Suprapubic skin (tissue), 4 donors: ENCODE measurements around the gene IGSF5. TPM values are rescaled to one million over a fixed set of nuclear protein-coding genes. Genes with fewer than 3 reads are reported as not detected.

Experiments used
- DNase-seq, 2 donors: peaks; one replicate each; pipeline ENCODE4 v3.0.0-alpha.2; 2019; ENCODE audit warnings: low spot score in 2 of 2
- H3K27ac ChIP-seq: fragments of 200-600 bp; sonication (generic); one replicate; pipeline ENCODE4 v1.5.1; 2019
- H3K27me3 ChIP-seq: fragments of 200-600 bp; sonication (generic); one replicate; pipeline ENCODE4 v1.5.1; 2019
- H3K36me3 ChIP-seq: fragments of 200-600 bp; sonication (generic); one replicate; pipeline ENCODE4 v1.5.1; 2019
- H3K4me1 ChIP-seq: fragments of 200-600 bp; sonication (generic); one replicate; pipeline ENCODE4 v1.5.1; 2019
- H3K4me3 ChIP-seq: fragments of 200-600 bp; sonication (generic); one replicate; pipeline ENCODE4 v1.5.1; 2019; ENCODE audit warnings: mild to moderate bottlenecking
- H3K9me3 ChIP-seq: fragments of 200-600 bp; sonication (generic); one replicate; pipeline ENCODE4 v1.5.1; 2019
- EP300 ChIP-seq: sonication (generic); formaldehyde crosslinking; IDR thresholded peaks from one replicate; pipeline ENCODE4 v1.6.1; 2017; ENCODE audit warnings: antibody characterized with exemption
- POLR2A ChIP-seq, 2 donors: fragments of 450-650 bp; IDR thresholded peaks; one replicate each; pipeline ENCODE4 v1.6.1; 2017; ENCODE audit warnings: antibody characterized with exemption in 2 of 2, mild to moderate bottlenecking in 2 of 2, moderate library complexity in 2 of 2
- POLR2AphosphoS5 ChIP-seq, 3 donors: sonication (generic); formaldehyde crosslinking; IDR thresholded peaks; one replicate each; pipeline ENCODE4 v1.6.1; 2017; ENCODE audit warnings: antibody characterized with exemption in 3 of 3
- WGBS: methylation state at CpG from one replicate; pipeline ENCODE4 v1.1.5; 2018; 5-methylcytosine and 5-hydroxymethylcytosine counted together
- total RNA-seq, 4 donors: library from RNA; depleted of rRNA; stranded (reverse); fragments of >200 nt; gene quantifications; one replicate each; pipeline ENCODE4 v1.1.0, GENCODE V29; 2016
- TF ChIP-seq, protein P1 (sequence below), 2 donors: fragments of 200-600 bp in 1 of 2; fragments of 450-650 bp in 1 of 2; sonication (generic) in 1 of 2; IDR thresholded peaks; one replicate each; pipeline ENCODE4 v1.5.1; 2016 to 2019; ENCODE audit warnings: antibody characterized with exemption in 2 of 2, mild to moderate bottlenecking in 1 of 2, moderate library complexity in 1 of 2

IGSF5 gene
- total RNA-seq, 4 donors from 2014 or later = 0.95 to 1.0 TPM; not detected in 2

DNA sequence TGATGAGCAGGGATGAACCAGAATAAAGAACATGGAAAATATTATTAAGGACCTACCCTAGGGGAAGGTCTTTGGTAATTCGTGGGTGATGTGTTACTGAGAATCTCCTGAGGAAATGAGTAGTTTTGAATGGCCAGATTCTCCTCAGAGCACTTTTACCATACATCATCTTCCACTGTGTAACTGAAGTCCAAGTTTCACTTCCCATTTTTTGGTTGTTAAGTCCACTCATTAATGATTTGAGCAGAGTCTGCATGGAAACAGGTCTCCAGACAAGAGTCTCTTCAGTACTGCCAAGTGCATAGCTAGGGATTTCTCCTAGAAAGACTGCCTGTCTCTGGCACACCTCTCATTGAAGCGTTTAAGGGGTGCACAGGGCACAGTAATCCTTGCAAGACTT, 73.6 kb downstream of the IGSF5 start:
- Histone ChIP-seq H3K36me3 (no peaks in the 10 kb centered on the region), H3K27me3 (no peaks in the 10 kb centered on the region), H3K27ac (no peak overlapping the region), H3K4me3 (no peak overlapping the region), H3K9me3 (no peaks in the 10 kb centered on the region), H3K4me1 (no peaks in the 10 kb centered on the region)
- 72% methylated on average over 2 of the region's 2 CpGs for WGBS
- TF ChIP-seq, protein P1, sequence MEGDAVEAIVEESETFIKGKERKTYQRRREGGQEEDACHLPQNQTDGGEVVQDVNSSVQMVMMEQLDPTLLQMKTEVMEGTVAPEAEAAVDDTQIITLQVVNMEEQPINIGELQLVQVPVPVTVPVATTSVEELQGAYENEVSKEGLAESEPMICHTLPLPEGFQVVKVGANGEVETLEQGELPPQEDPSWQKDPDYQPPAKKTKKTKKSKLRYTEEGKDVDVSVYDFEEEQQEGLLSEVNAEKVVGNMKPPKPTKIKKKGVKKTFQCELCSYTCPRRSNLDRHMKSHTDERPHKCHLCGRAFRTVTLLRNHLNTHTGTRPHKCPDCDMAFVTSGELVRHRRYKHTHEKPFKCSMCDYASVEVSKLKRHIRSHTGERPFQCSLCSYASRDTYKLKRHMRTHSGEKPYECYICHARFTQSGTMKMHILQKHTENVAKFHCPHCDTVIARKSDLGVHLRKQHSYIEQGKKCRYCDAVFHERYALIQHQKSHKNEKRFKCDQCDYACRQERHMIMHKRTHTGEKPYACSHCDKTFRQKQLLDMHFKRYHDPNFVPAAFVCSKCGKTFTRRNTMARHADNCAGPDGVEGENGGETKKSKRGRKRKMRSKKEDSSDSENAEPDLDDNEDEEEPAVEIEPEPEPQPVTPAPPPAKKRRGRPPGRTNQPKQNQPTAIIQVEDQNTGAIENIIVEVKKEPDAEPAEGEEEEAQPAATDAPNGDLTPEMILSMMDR (IDR thresholded peaks at IDR 0.05) = no peak
- TF ChIP-seq EP300 = no peak
- TF ChIP-seq POLR2AphosphoS5 (IDR thresholded peaks at IDR 0.05) = no peak
- TF ChIP-seq POLR2A (IDR thresholded peaks at IDR 0.05) = no peak
- DNase-seq = no peak

DNA sequence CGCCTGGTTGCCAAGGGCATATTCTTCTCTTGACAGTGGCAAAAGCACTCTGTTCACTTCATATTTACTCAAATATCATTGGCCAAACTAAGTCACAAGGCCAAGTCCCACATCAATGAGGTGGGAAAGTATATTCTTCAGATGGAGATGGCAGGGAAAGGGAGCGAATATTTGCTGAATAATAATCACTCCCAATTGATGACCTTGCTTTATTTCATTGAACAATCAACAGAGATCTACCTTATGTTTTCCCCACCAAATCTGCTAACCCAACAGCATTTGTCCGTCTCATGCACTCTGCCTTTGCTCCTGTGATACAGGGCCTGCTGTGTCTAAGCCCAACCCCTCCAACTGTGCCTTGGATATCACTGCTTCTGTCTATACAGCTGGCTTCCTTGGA, 77.1 kb downstream of the IGSF5 start:
- no peak for DNase-seq
- 89% methylated on average over 3 of the region's 3 CpGs for WGBS
- no peaks in the 10 kb centered on the region for H3K9me3 ChIP-seq
- no peaks in the 10 kb centered on the region for H3K36me3 ChIP-seq
- H3K27me3 ChIP-seq = no peaks in the 10 kb centered on the region
- H3K4me3 ChIP-seq = no peak overlapping the region
- no peaks in the 10 kb centered on the region for H3K4me1 ChIP-seq
- TF ChIP-seq EP300 = no peak
- TF ChIP-seq, protein P1 (IDR thresholded peaks at IDR 0.05) = no peak
- H3K27ac ChIP-seq = no peak overlapping the region

DNA sequence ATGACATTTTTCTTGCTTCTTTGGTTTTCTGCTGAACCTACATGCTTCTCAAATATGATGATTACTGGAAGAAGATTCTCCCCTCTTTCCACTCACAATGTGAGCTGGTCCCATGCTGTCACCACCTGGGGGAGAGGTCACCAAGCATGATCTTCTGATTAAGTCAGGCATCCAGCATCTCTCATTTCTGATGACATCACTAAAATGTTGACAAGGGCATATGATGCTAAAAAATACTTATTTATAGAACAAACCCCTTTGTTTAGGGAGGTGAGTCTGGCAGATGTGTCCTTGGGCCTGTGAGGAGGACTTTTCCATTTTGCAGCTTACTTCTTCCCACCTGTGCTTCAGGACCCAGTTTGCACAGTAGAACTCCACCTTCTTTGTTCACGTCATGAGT, 80.3 kb downstream of the IGSF5 start:
- Histone ChIP-seq H3K27ac (no peak overlapping the region), H3K4me3 (no peak overlapping the region), H3K4me1 (no peaks in the 10 kb centered on the region), H3K9me3 (no peaks in the 10 kb centered on the region), H3K36me3 (no peaks in the 10 kb centered on the region), H3K27me3 (no peaks in the 10 kb centered on the region)
- 87% methylated on average over 1 of the region's 1 CpG for WGBS
- DNase-seq = no peak
- TF ChIP-seq POLR2A (IDR thresholded peaks at IDR 0.05) (no peak), POLR2AphosphoS5 (IDR thresholded peaks at IDR 0.05) (no peak), EP300 (no peak)
- TF ChIP-seq, protein P1 (IDR thresholded peaks at IDR 0.05) = no peak

DNA sequence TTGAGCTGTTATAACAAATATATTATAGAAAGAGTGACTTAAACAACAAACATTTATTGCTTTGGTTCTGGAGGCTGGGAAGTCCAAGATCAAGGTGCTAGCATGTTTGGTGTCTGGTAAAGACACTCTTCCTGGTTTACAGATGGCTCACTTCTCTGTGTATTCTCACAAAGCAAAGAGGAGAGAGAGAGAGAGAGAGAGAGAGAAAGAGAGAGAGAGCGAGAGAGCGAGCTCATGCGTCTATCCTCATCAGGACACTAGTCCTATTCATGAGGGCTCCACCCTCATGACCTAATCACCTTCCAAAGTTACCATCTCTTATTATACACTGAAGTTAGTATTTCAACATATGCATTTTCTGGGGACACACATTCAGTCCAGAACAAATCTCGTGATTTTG, 89.6 kb downstream of the IGSF5 start:
- DNase-seq = no peak
- Histone ChIP-seq H3K36me3 (no peaks in the 10 kb centered on the region), H3K4me3 (no peak overlapping the region), H3K4me1 (no peaks in the 10 kb centered on the region), H3K9me3 (no peaks in the 10 kb centered on the region), H3K27me3 (no peaks in the 10 kb centered on the region), H3K27ac (no peak overlapping the region)
- 72% methylated on average over 4 of the region's 4 CpGs for WGBS
- TF ChIP-seq POLR2A (IDR thresholded peaks at IDR 0.05) (no peak), POLR2AphosphoS5 (IDR thresholded peaks at IDR 0.05) (no peak), EP300 (no peak)
- TF ChIP-seq, protein P1 (IDR thresholded peaks at IDR 0.05) = no peak

DNA sequence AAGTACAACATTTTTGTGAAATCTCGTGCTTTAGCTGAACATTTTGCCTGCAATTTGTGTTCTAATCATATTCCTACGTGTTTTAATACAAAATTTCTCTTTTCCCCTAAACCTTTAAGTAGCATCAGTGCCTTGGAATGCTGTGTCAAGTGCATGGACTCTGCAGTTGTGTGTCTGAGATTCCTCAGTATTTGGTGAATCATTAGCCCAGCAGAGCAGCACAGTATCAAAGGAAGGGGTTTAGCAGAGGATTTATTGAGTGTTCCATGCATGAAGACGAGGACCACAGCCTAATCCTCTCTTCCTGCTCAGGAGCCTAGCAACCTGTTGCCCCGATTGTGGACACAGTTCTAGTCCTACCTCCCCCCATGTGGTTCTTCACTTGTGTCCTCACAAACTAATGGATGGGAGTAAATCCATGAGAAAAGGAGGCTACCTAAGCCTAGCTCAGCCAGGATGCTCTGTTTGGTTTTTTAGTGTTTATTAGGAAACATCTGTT, 92.9 kb downstream of the IGSF5 start:
- Histone ChIP-seq H3K27me3 (no peaks in the 10 kb centered on the region), H3K36me3 (no peaks in the 10 kb centered on the region), H3K27ac (no peak overlapping the region), H3K4me3 (no peak overlapping the region), H3K9me3 (no peaks in the 10 kb centered on the region), H3K4me1 (no peaks in the 10 kb centered on the region)
- no peak for DNase-seq
- TF ChIP-seq POLR2A (IDR thresholded peaks at IDR 0.05) (no peak), POLR2AphosphoS5 (IDR thresholded peaks at IDR 0.05) (no peak), EP300 (no peak)
- TF ChIP-seq, protein P1 (IDR thresholded peaks at IDR 0.05) = no peak
- WGBS = 51% methylated on average over 4 of the region's 4 CpGs
